Activated naive CD4-positive, alpha-beta T cell treated with anti-CD3 and anti-CD28 coated beads, Interleukin-2, amount 10 ng/mL, durations not matched to agents 7 days and 5 days (primary cell): ENCODE results near the gene MAD2L1BP.
A peak's percentile ranks its signal among the peaks of the same experiment; 100 is the strongest.

Experiments
- CTCF ChIA-PET: fragments of 350-600 bp; sonication (Branson Sonifier 250); formaldehyde crosslinking; loops from one replicate; lab custom pipeline; 2021; ENCODE audit warnings: antibody characterized with exemption; lab: Charles Lee
- DNase-seq: peaks from one replicate; pipeline ENCODE4 v3.0.0-alpha.2; 2020
- H3K27ac Mint-ChIP-seq: one replicate; pipeline ENCODE4 v1.8.0; 2021; ENCODE audit warnings: mild to moderate bottlenecking, moderate library complexity, mixed read lengths
- H3K27me3 Mint-ChIP-seq: one replicate; pipeline ENCODE4 v1.8.0; 2021; ENCODE audit warnings: mild to moderate bottlenecking, mixed read lengths
- H3K36me3 Mint-ChIP-seq: one replicate; pipeline ENCODE4 v1.8.0; 2021; ENCODE audit warnings: mixed read lengths
- H3K4me1 Mint-ChIP-seq: one replicate; pipeline ENCODE4 v1.8.0; 2021; ENCODE audit warnings: mixed read lengths
- H3K4me3 Mint-ChIP-seq: one replicate; pipeline ENCODE4 v1.8.0; 2021; ENCODE audit warnings: mild to moderate bottlenecking, moderate library complexity, mixed read lengths
- H3K9me3 Mint-ChIP-seq: one replicate; pipeline ENCODE4 v1.8.0; 2021; ENCODE audit warnings: mixed read lengths

Gene MAD2L1BP

DNA sequence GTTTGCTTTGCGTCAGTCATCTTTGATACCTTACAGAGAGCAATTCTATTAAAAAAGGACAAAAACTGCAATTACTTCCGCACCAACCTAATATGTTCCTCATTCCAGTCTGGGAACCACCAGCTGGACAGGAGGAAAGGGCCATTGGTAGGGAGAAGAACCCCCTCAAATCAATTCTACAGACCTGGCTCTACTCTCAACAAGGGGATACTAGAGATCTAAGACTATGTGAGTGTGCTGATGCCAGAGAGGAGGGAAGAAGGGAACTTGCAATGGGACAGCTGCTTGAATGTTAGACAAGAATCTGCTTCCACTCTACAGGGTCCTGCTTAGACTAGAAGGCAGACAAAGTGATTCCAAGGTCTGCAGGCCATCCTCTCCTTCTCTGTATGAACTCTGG is 38.7 kb downstream of the MAD2L1BP start:
- Mint-ChIP-seq H3K27me3 (no peaks in the 10 kb centered on the region), H3K4me3 (no peak overlapping the region), H3K36me3 (peaks cover 44% of the 10 kb centered on the region), H3K9me3 (no peaks in the 10 kb centered on the region), H3K27ac (no peak overlapping the region), H3K4me1 (peaks cover 20% of the 10 kb centered on the region)
- DNase-seq = no peak
- CTCF ChIA-PET = interaction anchor here (1.0 kb wide), 1 partner anchor 404 kb away, joined by 3 read pairs; no protein-coding TSS in a partner anchor

DNA sequence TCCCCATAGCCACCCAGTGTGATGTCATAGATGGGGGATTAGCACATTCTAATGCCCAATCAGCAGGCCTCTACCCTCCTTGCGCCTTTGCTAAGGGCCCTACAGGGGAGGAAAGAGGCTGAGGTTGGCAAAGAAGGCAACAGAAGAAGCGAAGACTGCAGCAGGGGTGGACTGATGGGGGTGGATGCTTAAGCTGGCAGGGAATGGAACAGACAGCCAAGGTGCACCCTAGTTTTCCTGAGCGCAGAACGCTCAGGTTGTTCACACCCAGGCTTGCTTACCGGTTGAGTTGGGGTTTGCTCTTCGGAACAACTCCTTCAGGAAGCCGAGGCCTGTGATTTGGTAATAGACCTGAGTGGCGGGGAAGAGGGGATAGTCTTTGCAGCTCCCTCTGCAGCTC is 39.3 kb downstream of the MAD2L1BP start:
- Mint-ChIP-seq H3K27me3 (no peaks in the 10 kb centered on the region), H3K27ac (no peak overlapping the region), H3K9me3 (no peaks in the 10 kb centered on the region)

DNA sequence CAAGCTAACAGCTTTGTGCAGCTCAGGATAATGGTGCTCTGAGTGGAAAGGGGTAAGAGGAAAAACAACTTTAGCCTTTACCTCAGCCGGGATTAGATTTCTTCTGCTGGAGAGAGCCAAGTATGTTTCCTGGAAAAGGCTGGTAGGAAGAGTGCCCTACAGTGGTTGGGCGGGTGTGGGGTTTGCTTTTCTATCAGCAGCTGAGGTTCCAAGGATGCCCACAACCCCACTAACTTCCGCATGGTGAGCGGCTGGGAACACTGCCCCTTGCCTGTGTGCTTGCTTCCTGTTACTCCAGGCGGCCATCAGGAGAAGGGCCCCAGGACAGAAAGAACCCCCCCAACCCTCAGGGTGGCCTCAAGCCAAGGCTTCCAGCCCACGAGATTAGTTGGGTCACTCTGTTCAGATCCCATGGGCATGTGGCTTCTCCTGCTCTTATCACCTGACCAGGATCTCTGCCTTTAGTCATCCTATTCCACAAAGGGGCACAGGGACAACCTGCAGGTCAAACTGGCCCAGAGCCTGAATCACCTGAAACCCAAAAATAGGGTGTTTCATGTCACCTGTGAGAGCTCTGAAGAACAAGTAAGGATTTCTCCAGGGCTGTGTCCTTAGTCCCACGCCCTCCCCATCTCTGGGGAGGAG is 41.4 kb downstream of the MAD2L1BP start:
- CTCF ChIA-PET = interaction anchor here (1.1 to 3.3 kb wide), 2 partner anchors 10 to 92 kb away, joined by 4 to 13 read pairs; no protein-coding TSS in a partner anchor
- H3K9me3 Mint-ChIP-seq = no peaks in the 10 kb centered on the region
- H3K4me1 Mint-ChIP-seq = no peaks in the 10 kb centered on the region
- no peaks in the 10 kb centered on the region for H3K27me3 Mint-ChIP-seq
- H3K27ac Mint-ChIP-seq = no peak overlapping the region
- peaks cover 41% of the 10 kb centered on the region for H3K36me3 Mint-ChIP-seq
- H3K4me3 Mint-ChIP-seq = no peak overlapping the region
- no peak for DNase-seq

More for the DNA sequence above, 39.3 kb downstream of the MAD2L1BP start:
- Mint-ChIP-seq H3K4me3 (no peak overlapping the region), H3K36me3 (peaks cover 46% of the 10 kb centered on the region), H3K4me1 (peaks cover 13% of the 10 kb centered on the region)
- no peak for DNase-seq
- CTCF ChIA-PET = interaction anchor here (1.0 kb wide), 2 partner anchors 101 to 404 kb away, joined by 3 read pairs; no protein-coding TSS in a partner anchor

DNA sequence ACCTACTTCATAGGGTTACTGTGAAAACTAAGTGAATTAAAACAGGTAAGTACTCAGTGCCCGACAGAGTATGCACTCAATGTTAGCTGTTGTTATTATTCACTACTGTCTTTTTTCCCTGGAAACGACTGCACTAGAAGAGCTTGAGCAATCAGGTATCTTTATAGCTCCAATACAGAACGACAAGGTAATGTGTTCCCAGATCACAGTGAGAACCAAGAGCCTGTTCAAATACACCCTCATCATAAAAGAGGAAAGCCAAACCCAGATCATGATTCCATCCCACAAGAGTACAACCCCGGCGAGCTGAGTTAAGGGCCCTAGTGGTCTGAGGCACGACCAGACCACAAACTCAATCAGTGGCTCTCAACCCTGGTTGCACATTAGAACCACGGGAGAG is 42.1 kb downstream of the MAD2L1BP start:
- Mint-ChIP-seq H3K4me3 (no peak overlapping the region), H3K4me1 (peaks cover 2% of the 10 kb centered on the region), H3K9me3 (no peaks in the 10 kb centered on the region), H3K36me3 (peaks cover 39% of the 10 kb centered on the region), H3K27ac (no peak overlapping the region), H3K27me3 (no peaks in the 10 kb centered on the region)
- CTCF ChIA-PET = interaction anchor here (1.1 to 3.3 kb wide), 2 partner anchors 11 to 91 kb away, joined by 4 to 13 read pairs; no protein-coding TSS in a partner anchor
- no peak for DNase-seq

DNA sequence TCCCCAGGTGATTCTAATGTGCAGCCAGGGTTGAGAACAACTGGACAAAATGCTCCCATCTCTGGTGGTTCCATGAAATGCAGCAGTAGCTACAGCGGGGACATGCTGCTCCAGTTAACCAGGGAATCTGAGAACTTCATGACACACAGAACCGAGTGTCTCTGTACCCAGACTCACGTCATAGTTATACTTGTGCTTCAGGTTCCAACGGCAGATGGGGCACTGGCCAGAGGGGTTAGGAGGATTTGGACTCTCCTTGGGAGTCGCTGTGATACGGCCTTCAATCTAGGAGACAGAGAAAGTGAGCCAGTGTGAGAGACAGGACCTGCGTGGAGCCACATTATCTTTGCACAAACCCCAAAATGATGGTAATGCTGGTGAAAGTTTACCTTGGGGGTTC is 42.7 kb downstream of the MAD2L1BP start:
- Mint-ChIP-seq H3K27me3 (no peaks in the 10 kb centered on the region), H3K36me3 (peaks cover 36% of the 10 kb centered on the region), H3K9me3 (no peaks in the 10 kb centered on the region), H3K4me3 (no peak overlapping the region), H3K4me1 (peaks cover 6% of the 10 kb centered on the region), H3K27ac (no peak overlapping the region)
- DNase-seq = no peak
- CTCF ChIA-PET = interaction anchor here (0.9 to 3.3 kb wide), 3 partner anchors 8 to 11 kb away, joined by 3 to 13 read pairs (median 3); no protein-coding TSS in a partner anchor

DNA sequence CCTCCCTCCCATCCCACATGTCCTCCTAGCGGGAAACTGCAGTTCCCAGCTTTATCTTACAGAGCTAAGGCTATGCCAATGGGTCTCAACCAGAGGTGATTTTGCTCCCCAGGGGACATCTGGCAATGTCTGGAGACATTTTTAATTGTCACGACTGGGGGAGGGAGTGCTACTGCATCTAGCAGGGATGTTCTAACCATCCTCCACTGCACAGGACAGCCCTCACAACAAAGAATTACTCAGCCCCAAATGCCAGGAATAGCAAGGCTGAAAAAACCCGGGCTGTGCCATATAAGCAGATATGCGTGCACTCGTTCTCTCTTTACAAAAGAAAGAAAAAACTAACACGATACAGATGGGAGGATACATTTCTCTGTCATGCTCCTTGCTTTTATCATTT is 43.4 kb downstream of the MAD2L1BP start:
- H3K9me3 Mint-ChIP-seq = no peaks in the 10 kb centered on the region
- no peak for DNase-seq
- peaks cover 34% of the 10 kb centered on the region for H3K36me3 Mint-ChIP-seq
- peaks cover 10% of the 10 kb centered on the region for H3K4me1 Mint-ChIP-seq
- no peak overlapping the region for H3K4me3 Mint-ChIP-seq
- CTCF ChIA-PET = interaction anchor here (0.9 to 3.3 kb wide), 3 partner anchors 9 to 12 kb away, joined by 3 to 13 read pairs (median 3); no protein-coding TSS in a partner anchor
- no peaks in the 10 kb centered on the region for H3K27me3 Mint-ChIP-seq
- no peak overlapping the region for H3K27ac Mint-ChIP-seq

DNA sequence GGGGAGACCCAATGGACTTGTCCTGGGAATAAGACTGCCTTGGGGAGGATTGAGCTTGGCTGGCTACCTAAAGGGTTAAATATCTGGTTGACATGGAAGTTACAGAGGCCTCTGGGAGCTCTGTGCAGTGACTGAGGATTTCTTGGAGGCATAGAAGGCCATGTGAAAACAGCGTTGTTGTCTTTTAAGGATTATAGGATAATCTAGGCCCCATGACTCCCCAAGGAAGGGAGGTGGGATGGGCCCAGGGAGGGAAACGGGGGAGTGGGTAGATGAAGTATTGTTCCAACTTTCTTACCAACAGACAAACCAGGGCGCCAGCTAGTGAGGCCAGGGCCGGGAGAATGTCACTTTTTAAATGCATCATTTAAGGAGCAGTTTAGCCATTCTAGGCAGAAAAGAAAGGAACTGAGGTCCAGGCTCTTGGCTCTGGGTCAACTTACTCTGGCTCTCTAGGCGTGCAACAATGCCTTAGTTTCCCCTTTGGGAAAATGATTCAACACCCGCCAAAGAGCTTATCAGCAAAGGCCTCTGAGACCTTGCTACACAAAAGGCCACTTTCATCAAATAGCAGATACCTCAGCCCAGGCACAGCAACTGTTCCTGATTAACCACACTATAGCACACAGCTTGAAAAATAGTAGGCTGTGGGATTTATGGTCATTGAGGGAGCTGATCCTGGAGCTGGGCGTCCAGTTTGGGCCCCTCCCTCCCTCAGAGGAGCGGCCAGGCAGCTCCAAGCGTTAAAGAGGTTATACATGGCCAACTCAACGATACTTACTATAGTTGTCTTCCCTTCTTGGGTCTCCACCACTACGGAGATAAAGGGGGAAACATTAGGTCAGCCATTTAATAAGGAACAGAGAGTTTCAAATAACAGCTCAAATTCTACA is 44.9 kb downstream of the MAD2L1BP start:
- Mint-ChIP-seq H3K4me3 (no peak overlapping the region), H3K4me1 (peaks cover 25% of the 10 kb centered on the region), H3K36me3 (peaks cover 29% of the 10 kb centered on the region), H3K27ac (no peak overlapping the region), H3K9me3 (no peaks in the 10 kb centered on the region), H3K27me3 (no peaks in the 10 kb centered on the region)
- CTCF ChIA-PET = interaction anchor here (0.8 to 1.2 kb wide), 4 partner anchors 11 to 34 kb away, joined by 3 to 7 read pairs (median 4); no protein-coding TSS in a partner anchor
- no peak for DNase-seq

DNA sequence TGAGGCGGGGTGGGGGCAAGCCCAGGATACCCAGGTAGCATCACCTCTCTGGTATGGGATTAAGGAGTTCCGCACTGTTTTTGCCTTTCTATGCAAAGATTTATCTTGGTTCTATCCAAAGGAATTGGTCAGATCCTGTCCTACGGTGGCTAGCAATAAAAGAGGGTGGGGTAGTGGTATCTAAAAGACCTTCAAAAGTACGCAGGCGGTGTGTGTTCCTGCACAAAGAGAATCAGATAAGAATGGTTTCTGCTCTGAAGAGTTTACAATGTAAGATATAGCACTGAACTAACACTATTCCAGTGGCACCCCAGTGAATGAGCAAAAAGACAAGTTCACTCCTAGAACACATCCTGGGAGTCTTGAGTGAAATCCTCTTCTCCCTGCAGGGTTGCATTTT is 45.7 kb downstream of the MAD2L1BP start:
- H3K4me1 Mint-ChIP-seq = peaks cover 31% of the 10 kb centered on the region
- H3K27me3 Mint-ChIP-seq = no peaks in the 10 kb centered on the region
- H3K36me3 Mint-ChIP-seq = peaks cover 30% of the 10 kb centered on the region
- CTCF ChIA-PET = interaction anchor here (0.8 to 1.2 kb wide), 5 partner anchors 11 to 93 kb away, joined by 3 to 7 read pairs (median 3); no protein-coding TSS in a partner anchor
- no peaks in the 10 kb centered on the region for H3K9me3 Mint-ChIP-seq
- no peak overlapping the region for H3K4me3 Mint-ChIP-seq
- H3K27ac Mint-ChIP-seq = no peak overlapping the region
- DNase-seq = no peak

DNA sequence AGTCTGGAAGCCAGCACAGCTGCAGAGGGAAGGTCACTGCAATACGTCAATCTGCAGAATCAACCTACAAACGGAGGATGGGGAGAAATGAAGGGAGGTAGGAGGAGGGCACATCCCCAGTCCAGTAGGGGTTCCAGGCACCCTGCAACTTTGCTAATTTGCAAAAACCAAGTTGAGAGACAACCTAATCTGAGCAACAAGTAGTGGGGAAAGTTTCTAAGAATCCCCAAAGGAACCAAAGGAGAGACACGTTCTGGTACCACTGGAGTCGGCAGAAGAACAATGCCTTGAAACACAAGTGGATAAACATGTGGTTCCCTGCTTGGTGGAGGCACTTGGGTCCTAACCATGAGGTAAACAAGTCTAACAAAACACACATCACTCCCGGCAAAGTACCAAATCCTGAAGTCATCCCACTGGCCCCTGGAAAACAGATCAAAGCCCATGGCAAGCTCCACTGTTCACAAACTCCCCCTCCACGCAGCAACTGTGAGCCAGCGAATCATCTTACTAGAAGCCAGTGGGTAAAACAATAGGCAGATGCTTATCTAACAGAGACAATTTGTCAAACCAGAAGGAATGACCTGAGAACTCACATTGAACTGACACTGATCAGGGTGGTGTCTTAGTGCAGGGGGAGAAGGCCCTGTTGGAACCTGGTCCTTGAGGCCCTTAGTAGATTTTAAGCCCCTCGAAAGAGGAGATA is 47.2 kb downstream of the MAD2L1BP start:
- H3K4me1 Mint-ChIP-seq = peaks cover 43% of the 10 kb centered on the region
- no peak overlapping the region for H3K27ac Mint-ChIP-seq
- H3K27me3 Mint-ChIP-seq = no peaks in the 10 kb centered on the region
- peaks cover 33% of the 10 kb centered on the region for H3K36me3 Mint-ChIP-seq
- H3K9me3 Mint-ChIP-seq = no peaks in the 10 kb centered on the region
- no peak overlapping the region for H3K4me3 Mint-ChIP-seq
- CTCF ChIA-PET = interaction anchor here (0.8 to 0.9 kb wide), 2 partner anchors 15 to 17 kb away, joined by 3 read pairs; no protein-coding TSS in a partner anchor
- no peak for DNase-seq

DNA sequence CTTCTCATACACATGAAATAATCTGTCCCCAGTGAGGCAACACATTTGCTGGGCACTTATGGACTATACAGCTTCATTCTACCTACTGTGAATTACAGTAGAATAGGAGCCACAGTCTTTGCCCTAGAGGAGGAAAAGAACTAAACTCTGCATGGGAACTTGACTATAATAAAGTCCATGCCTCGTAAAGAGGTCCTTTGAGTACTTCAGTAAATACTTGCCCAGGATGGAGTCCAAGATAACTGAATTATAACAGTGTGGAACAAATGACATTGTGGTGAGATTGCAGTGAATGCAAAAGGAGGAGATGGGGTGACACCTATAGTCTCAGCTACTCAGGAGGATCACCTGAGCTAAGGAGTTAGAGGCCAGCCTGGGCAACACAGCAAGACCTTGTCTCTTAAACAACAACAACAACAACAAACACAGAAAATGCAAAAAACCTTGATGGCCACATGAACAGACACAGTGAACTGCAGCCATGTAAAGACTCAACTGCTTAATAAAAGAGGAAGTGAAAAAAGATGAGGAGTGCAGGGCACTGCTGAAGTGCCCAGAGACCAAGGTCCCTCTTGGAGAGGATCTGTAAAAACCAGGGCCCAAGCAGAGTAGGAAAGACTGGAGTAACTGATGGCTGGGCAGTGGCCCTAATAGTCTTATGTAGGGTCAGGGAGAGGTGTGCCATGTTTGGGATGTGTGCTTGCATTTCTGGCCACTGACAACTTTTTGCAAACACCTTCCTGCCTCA is 48.2 kb downstream of the MAD2L1BP start:
- H3K27ac Mint-ChIP-seq = no peak overlapping the region
- CTCF ChIA-PET = interaction anchor here (0.9 kb wide), 1 partner anchor 18 kb away, joined by 3 read pairs; no protein-coding TSS in a partner anchor
- H3K4me3 Mint-ChIP-seq = no peak overlapping the region
- H3K36me3 Mint-ChIP-seq = peaks cover 26% of the 10 kb centered on the region
- H3K27me3 Mint-ChIP-seq = no peaks in the 10 kb centered on the region
- DNase-seq = no peak
- peaks cover 48% of the 10 kb centered on the region for H3K4me1 Mint-ChIP-seq
- no peaks in the 10 kb centered on the region for H3K9me3 Mint-ChIP-seq

DNA sequence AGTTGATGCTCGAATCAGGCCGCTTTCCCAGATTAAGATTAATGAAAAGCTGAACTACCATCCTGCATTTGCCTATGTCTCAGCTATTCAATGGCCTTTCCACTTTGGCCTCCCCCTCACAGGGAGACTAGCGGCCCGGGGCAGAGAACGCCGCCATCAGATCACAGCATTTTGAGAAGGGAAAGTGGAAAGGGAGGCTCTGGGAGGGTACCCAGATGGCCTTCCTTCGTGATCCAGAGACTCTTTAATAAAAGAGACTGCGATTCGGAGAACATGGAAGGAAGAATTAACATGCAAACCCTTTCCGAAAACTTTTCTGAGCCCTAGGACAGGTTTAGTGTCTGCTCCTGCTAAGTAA is 51.4 kb downstream of the MAD2L1BP start:
- peaks cover 48% of the 10 kb centered on the region for H3K4me1 Mint-ChIP-seq
- H3K27ac Mint-ChIP-seq = peak overlapping the region; percentile 75
- H3K9me3 Mint-ChIP-seq = no peaks in the 10 kb centered on the region
- CTCF ChIA-PET = interaction anchor here (1.6 to 1.8 kb wide), 3 partner anchors 17 to 21 kb away, joined by 6 to 10 read pairs (median 7); no protein-coding TSS in a partner anchor
- H3K4me3 Mint-ChIP-seq = peak overlapping the region; percentile 95
- peaks cover 7% of the 10 kb centered on the region for H3K27me3 Mint-ChIP-seq
- DNase-seq = no peak
- peaks cover 16% of the 10 kb centered on the region for H3K36me3 Mint-ChIP-seq

DNA sequence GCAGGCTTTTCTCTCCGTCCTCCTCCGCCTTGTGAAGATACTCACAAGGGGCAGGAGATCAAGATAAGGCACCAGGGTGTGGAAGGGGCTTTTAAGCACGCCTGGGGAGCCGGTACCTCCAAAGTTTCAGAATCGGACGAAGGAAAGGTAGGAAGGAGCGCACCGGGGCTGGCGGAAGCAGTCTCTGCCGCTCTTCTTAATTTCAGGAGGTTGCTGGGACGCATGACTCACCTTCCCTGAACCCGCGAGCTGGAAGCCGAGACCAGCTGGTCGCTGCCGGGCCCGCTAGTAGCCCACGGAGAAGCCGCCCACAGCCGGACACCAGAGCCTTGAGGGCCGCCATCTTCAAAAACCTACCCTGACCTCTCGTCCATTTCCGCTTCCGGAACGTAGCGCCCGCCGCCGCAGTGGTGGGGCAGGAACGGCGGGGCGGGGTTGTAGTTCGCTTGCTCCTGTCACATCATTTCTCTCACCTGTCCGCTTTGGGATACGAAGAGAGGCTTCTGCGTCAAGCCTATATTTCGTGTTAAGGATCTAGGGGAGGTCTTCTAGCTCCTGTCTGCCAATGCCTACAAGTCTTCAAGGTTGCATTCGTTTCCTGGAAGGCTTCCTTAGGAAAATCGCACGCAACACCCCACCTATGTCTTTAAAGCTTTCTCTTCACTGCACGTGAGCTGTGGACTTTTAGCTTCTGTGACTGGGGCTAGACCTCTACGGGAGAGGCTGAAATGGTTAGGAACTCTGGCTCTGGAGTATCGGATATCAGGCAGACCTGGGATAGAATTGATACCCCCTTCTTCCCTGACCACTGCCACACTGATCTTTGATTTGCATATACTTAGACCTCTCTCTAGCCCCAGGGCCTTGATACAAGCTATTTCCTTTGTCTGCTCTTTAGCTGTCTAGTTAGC is 52.1 kb downstream of the MAD2L1BP start, which contains the start of gene MRPS18A:
Gene MRPS18A, minus strand, starts transcription at position 355 of the 911 bp plus-strand sequence. Its CDS starts 12 bp downstream, at position 343.
- Mint-ChIP-seq H3K27me3 (peaks cover 10% of the 10 kb centered on the region), H3K27ac (peak within 1 kb of the TSS; percentile 75), H3K4me3 (peak within 1 kb of the TSS; percentile 95), H3K9me3 (no peaks in the 10 kb centered on the region), H3K4me1 (peaks cover 46% of the 10 kb centered on the region), H3K36me3 (peaks cover 16% of the 10 kb centered on the region)
- peak; percentile 89 for DNase-seq
- CTCF ChIA-PET = interaction anchor here (0.8 to 2.0 kb wide), 9 partner anchors 9 to 79 kb away, joined by 3 to 12 read pairs (median 6); no protein-coding TSS in a partner anchor
